A673 (cell line): ENCODE results near the gene NSG2.

Experiments used
- EZH2 ChIP-seq: fragments of 200-600 bp; sonication (generic); IDR thresholded peaks from 2 replicates; pipeline ENCODE4 v1.6.1; 2017; ENCODE audit warnings: borderline replicate concordance, low read depth, mild to moderate bottlenecking, mixed read lengths, antibody characterized with exemption, low read length; ENCODE audit not compliant: poor library complexity, severe bottlenecking
- TF ChIP-seq, protein P1 (sequence below): fragments of 300-800, 200-600 bp; sonication (generic); conservative IDR thresholded peaks from 2 replicates; pipeline ENCODE4 v1.5.1; 2017; ENCODE audit warnings: low read depth, mild to moderate bottlenecking, antibody characterized with exemption, low read length, moderate library complexity, mixed read lengths

DNA sequence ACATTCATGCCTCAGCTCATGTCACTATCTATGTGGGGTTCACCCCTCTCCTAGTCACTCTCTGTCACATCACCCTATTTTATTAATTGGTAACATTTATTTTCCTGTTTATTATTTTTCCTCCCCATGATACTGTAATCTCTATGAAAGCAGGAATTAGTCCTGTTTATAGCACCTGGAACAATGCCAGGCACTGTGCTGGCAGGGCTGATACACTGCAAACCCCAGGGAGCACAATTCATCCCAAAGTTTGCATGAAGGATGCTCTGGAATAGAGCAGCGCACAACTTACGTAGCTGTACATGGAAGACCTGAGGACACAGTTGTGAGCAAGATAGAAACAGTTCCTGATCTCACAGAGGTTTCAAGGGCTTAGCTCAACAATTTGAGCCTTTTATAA is 103.2 kb downstream of the NSG2 start:
- TF ChIP-seq, protein P1, sequence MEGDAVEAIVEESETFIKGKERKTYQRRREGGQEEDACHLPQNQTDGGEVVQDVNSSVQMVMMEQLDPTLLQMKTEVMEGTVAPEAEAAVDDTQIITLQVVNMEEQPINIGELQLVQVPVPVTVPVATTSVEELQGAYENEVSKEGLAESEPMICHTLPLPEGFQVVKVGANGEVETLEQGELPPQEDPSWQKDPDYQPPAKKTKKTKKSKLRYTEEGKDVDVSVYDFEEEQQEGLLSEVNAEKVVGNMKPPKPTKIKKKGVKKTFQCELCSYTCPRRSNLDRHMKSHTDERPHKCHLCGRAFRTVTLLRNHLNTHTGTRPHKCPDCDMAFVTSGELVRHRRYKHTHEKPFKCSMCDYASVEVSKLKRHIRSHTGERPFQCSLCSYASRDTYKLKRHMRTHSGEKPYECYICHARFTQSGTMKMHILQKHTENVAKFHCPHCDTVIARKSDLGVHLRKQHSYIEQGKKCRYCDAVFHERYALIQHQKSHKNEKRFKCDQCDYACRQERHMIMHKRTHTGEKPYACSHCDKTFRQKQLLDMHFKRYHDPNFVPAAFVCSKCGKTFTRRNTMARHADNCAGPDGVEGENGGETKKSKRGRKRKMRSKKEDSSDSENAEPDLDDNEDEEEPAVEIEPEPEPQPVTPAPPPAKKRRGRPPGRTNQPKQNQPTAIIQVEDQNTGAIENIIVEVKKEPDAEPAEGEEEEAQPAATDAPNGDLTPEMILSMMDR: no peak
- TF ChIP-seq EZH2: no peak
